ENCODE measurements around the gene ZNF628.

ZNF628 gene

GRCh38 chr19:55440411-55441105, 35.9 kb upstream of the ZNF628 start:
- Histone ChIP-seq H3K79me2 (ENCODE audit: control insufficient read depth, low read length) (no peaks in the 10 kb centered on the region), H3K9me2 (replicated peaks; ENCODE audit: control insufficient read depth, low read length) (no peaks in the 10 kb centered on the region), H3K4me3 (ENCODE audit: low read length) (no peak overlapping the region), H3K27me3 (ENCODE audit: control insufficient read depth, low read length) (peaks cover 32% of the 10 kb centered on the region), H3K4me2 (ENCODE audit: low read length) (peak overlapping the region; percentile 42), H4K20me1 (ENCODE audit: control insufficient read depth, insufficient read depth, low read depth, low read length) (no peaks in the 10 kb centered on the region; the same call in 1 of the 2 replicates), H3F3A (ENCODE audit: control insufficient read depth, insufficient read depth) (peaks cover 5% of the 10 kb centered on the region; the same call in 1 of the 2 replicates), H3K4me1 (ENCODE audit: control insufficient read depth, low read length) (peaks cover 15% of the 10 kb centered on the region), H3K27ac (ENCODE audit: low read depth, low read length) (no peak overlapping the region), H3K36me3 (ENCODE audit: control insufficient read depth, low read length) (no peaks in the 10 kb centered on the region), H3K9me3 (ENCODE audit: control insufficient read depth, insufficient read depth, low read length) (no peaks in the 10 kb centered on the region)
- TF ChIP-seq, protein P1, sequence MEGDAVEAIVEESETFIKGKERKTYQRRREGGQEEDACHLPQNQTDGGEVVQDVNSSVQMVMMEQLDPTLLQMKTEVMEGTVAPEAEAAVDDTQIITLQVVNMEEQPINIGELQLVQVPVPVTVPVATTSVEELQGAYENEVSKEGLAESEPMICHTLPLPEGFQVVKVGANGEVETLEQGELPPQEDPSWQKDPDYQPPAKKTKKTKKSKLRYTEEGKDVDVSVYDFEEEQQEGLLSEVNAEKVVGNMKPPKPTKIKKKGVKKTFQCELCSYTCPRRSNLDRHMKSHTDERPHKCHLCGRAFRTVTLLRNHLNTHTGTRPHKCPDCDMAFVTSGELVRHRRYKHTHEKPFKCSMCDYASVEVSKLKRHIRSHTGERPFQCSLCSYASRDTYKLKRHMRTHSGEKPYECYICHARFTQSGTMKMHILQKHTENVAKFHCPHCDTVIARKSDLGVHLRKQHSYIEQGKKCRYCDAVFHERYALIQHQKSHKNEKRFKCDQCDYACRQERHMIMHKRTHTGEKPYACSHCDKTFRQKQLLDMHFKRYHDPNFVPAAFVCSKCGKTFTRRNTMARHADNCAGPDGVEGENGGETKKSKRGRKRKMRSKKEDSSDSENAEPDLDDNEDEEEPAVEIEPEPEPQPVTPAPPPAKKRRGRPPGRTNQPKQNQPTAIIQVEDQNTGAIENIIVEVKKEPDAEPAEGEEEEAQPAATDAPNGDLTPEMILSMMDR (IDR thresholded peaks at IDR 0.05; ENCODE audit: low read depth, low read length, poor library complexity, severe bottlenecking), result no peak
- TF ChIP-seq EZH2phosphoT487 (IDR thresholded peaks at IDR 0.05; ENCODE audit: borderline replicate concordance, low read length), result no peak

GRCh38 chr19:55441319-55441691, 35.1 kb upstream of the ZNF628 start:
- no peak overlapping the region for H3K27ac ChIP-seq (ENCODE audit: low read depth, low read length)
- no peaks in the 10 kb centered on the region; the same call in 1 of the 2 replicates for H4K20me1 ChIP-seq (ENCODE audit: control insufficient read depth, insufficient read depth, low read depth, low read length)
- H3K36me3 ChIP-seq (ENCODE audit: control insufficient read depth, low read length), result no peaks in the 10 kb centered on the region
- peaks cover 15% of the 10 kb centered on the region for H3K4me1 ChIP-seq (ENCODE audit: control insufficient read depth, low read length)
- no peaks in the 10 kb centered on the region for H3K9me3 ChIP-seq (ENCODE audit: control insufficient read depth, insufficient read depth, low read length)
- H3K4me3 ChIP-seq (ENCODE audit: low read length), result no peak overlapping the region
- H3F3A ChIP-seq (ENCODE audit: control insufficient read depth, insufficient read depth), result peaks cover 5% of the 10 kb centered on the region; the same call in 1 of the 2 replicates
- H3K9me2 ChIP-seq (replicated peaks; ENCODE audit: control insufficient read depth, low read length), result no peaks in the 10 kb centered on the region
- H3K27me3 ChIP-seq (ENCODE audit: control insufficient read depth, low read length), result peaks cover 32% of the 10 kb centered on the region
- H3K4me2 ChIP-seq (ENCODE audit: low read length), result peak overlapping the region; percentile 42
- H3K79me2 ChIP-seq (ENCODE audit: control insufficient read depth, low read length), result no peaks in the 10 kb centered on the region
- TF ChIP-seq, protein P1 (IDR thresholded peaks at IDR 0.05; ENCODE audit: low read depth, low read length, poor library complexity, severe bottlenecking), result no peak
- no peak for TF ChIP-seq EZH2phosphoT487 (IDR thresholded peaks at IDR 0.05; ENCODE audit: borderline replicate concordance, low read length)

- peak overlapping the region; percentile 42 for H3K4me2 ChIP-seq (ENCODE audit: low read length)
Measured at GRCh38 chr19:55441692-55442321, 34.6 kb upstream of the ZNF628 start.

More at GRCh38 chr19:55441692-55442321, 34.6 kb upstream of the ZNF628 start:
- H3K9me2 ChIP-seq (replicated peaks; ENCODE audit: control insufficient read depth, low read length), result no peaks in the 10 kb centered on the region
- H3K27me3 ChIP-seq (ENCODE audit: control insufficient read depth, low read length), result peaks cover 32% of the 10 kb centered on the region
- H3K4me3 ChIP-seq (ENCODE audit: low read length), result no peak overlapping the region
- H3K79me2 ChIP-seq (ENCODE audit: control insufficient read depth, low read length), result no peaks in the 10 kb centered on the region
- H3K4me1 ChIP-seq (ENCODE audit: control insufficient read depth, low read length), result peaks cover 15% of the 10 kb centered on the region
- no peak overlapping the region for H3K27ac ChIP-seq (ENCODE audit: low read depth, low read length)
- H3K9me3 ChIP-seq (ENCODE audit: control insufficient read depth, insufficient read depth, low read length), result no peaks in the 10 kb centered on the region
- H4K20me1 ChIP-seq (ENCODE audit: control insufficient read depth, insufficient read depth, low read depth, low read length), result no peaks in the 10 kb centered on the region; the same call in 1 of the 2 replicates
- no peaks in the 10 kb centered on the region for H3K36me3 ChIP-seq (ENCODE audit: control insufficient read depth, low read length)
- peaks cover 5% of the 10 kb centered on the region; the same call in 1 of the 2 replicates for H3F3A ChIP-seq (ENCODE audit: control insufficient read depth, insufficient read depth)
- TF ChIP-seq, protein P1 (IDR thresholded peaks at IDR 0.05; ENCODE audit: low read depth, low read length, poor library complexity, severe bottlenecking), result no peak
- no peak for TF ChIP-seq EZH2phosphoT487 (IDR thresholded peaks at IDR 0.05; ENCODE audit: borderline replicate concordance, low read length)

All from DOHH2 (cell line).